Measurements from ENCODE around the gene SAMD15.
"Not testable (repeated sequence)": the region's sequence is repeated elsewhere in the genome, so short reads cannot be mapped to it uniquely, and the experiment has no call there.

Gene SAMD15

GRCh38 chr14:77375973-77376770, 1.0 kb upstream of the SAMD15 start:
- DNase-seq: no peak

- no peak for DNase-seq
These were observed 294 bp downstream of the SAMD15 start for GRCh38 chr14:77377502-77377844.

- no peak for DNase-seq
These were observed 1.5 kb downstream of the SAMD15 start for GRCh38 chr14:77378701-77379100.

- DNase-seq: no peak
These were observed 13.0 kb downstream of the SAMD15 start for GRCh38 chr14:77390188-77390587.

GRCh38 chr14:77400216-77400615, 23.0 kb downstream of the SAMD15 start:
- DNase-seq: no peak

GRCh38 chr14:77403768-77404167, 26.6 kb downstream of the SAMD15 start:
- no peak for DNase-seq

GRCh38 chr14:77406086-77406485, 28.9 kb downstream of the SAMD15 start:
- no peak for DNase-seq

- no peak for DNase-seq
These were observed 29.5 kb downstream of the SAMD15 start for GRCh38 chr14:77406718-77407117.

- DNase-seq: no peak
These were observed 30.0 kb downstream of the SAMD15 start for GRCh38 chr14:77407158-77407557.

- DNase-seq: no peak
These were observed 32.0 kb downstream of the SAMD15 start for GRCh38 chr14:77409131-77409533.

- DNase-seq: not testable (repeated sequence)
These were observed 38.3 kb downstream of the SAMD15 start for GRCh38 chr14:77415403-77416030.

GRCh38 chr14:77416098-77416497, 38.9 kb downstream of the SAMD15 start:
- not testable (repeated sequence) for DNase-seq

- DNase-seq: no peak
These were observed 39.7 kb downstream of the SAMD15 start for GRCh38 chr14:77416836-77417235.

GRCh38 chr14:77421201-77421600, 44.0 kb downstream of the SAMD15 start:
- DNase-seq: no peak

- DNase-seq: no peak
These were observed 46.2 kb downstream of the SAMD15 start, which contains the start of gene NOXRED1 for GRCh38 chr14:77423423-77423822. Gene NOXRED1 (minus strand): TSS chr14:77423523. CDS start chr14:77422889, 634 bp downstream.

- DNase-seq: no peak
These were observed 47.7 kb downstream of the SAMD15 start for GRCh38 chr14:77424862-77425261.

- no peak for DNase-seq
These were observed 49.2 kb downstream of the SAMD15 start for GRCh38 chr14:77426396-77426795.

- DNase-seq: no peak
These were observed 58.9 kb downstream of the SAMD15 start for GRCh38 chr14:77436042-77436441.

- no peak for DNase-seq
These were observed 61.4 kb downstream of the SAMD15 start for GRCh38 chr14:77438596-77438995.

GRCh38 chr14:77439861-77440260, 62.7 kb downstream of the SAMD15 start:
- DNase-seq: no peak
